Hepatic stellate cell (primary cell): ENCODE results near the gene SFTPA2.
"Not testable (repeated sequence)": the region's sequence is repeated elsewhere in the genome, so short reads cannot be mapped to it uniquely, and the experiment has no call there.

Experiments
- DNase-seq: peaks from one replicate; pipeline ENCODE4 v3.0.0; 2011; ENCODE audit warnings: low spot score

SFTPA2 gene

GRCh38 chr10:79556961-79557360 lies 3.2 kb downstream of the SFTPA2 start:
- not testable (repeated sequence) for DNase-seq

GRCh38 chr10:79555354-79556309 lies 4.6 kb downstream of the SFTPA2 start:
- no peak for DNase-seq

GRCh38 chr10:79552143-79552542 lies 8.1 kb downstream of the SFTPA2 start:
- DNase-seq, result no peak

DNA sequence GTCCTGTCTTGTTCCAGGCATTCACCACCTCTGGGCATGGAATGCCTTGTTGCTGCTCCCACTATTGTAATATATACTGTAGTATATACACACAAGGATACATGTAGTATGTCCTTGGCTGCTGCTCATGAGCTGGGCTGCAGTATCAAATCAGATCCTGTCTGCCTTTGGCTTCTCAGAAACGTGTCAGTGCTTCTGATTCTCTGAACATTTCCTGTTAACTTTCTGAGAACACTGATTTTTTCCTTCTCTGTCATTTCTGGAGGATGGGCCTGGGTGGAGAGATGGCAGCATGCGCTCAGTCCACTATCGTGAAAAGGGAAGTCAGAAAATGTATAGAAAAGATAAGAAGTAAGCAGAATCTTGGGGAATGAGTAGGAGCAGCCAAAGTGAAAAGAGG lies 12.2 kb downstream of the SFTPA2 start:
- no peak for DNase-seq

- not testable (repeated sequence) for DNase-seq
Measured at GRCh38 chr10:79547128-79547527, 13.1 kb downstream of the SFTPA2 start.

DNA sequence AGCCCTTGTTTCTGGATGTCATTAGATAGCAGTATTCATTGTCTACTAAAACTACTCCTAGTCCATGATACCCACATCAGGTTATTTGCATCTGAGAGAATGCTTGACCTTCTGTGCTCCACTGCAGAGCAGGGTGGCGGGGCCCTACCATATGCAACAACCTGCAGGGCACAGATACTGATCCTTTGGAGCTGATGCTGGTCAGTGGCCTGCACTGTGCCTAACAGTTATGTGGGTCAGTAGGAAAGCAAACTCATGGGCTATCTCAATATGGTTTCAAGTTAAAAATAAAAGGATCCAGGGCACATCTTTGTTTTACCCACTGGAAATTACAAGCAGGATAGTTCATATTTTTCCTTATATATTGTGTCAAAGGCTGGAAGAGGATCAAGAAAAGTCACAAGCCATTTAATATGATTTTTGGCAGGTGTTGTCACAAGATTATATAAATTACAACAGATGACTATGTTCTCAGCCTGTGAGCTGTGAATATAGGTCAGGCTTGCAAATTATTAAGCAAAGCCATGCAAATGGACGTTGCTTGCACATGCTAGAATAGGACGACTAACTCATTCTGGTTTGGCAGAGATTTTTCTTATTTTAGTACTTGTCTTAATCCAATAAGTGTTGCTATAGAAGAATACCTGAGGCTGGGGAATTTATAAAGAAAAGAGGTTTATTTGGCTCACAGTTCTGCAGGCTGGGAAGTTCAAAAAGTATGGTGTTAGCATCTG lies 15.1 kb downstream of the SFTPA2 start:
- not testable (repeated sequence) for DNase-seq

DNA sequence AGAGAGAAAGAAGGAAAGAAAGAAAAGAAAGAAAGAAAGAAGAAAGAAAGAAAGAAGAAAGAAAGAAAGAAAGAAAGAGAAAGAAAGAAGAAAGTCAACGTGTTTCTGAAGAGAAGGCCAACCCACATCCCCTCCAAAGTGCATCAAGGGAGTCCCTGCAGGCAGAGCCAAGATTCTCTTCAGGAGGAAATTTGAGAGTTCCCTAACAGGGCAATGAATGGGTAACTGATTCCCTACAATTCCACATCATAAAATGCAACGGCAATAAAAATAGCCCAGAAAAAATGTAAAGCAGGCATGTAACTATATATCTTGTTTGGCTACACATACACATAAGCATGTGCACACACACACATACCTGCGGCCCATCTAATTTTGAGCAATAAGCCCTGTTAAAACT lies 15.8 kb downstream of the SFTPA2 start:
- DNase-seq, result not testable (repeated sequence)

DNA sequence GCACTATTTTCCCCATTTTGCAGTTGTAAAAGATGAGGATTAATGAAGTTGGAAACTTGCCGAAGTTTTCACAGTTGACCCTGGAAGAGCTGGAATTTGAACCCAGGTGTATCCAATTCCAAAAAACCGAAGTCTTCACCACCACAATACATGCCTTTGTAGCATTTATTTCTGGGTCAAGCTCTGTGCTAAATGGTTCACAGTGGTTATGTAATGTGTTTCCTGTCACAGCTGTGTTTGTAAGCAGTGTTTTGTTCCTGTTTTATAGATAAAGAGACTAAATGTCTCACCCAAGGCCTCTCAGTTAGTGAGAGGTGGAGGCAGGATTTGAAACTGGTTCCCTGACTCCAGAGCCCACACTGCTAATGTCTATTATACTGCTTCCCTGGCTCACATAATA lies 17.6 kb downstream of the SFTPA2 start:
- DNase-seq, result no peak

- not testable (repeated sequence) for DNase-seq
Measured at GRCh38 chr10:79540930-79541329, 19.3 kb downstream of the SFTPA2 start.

- DNase-seq, result not testable (repeated sequence)
Measured at GRCh38 chr10:79538311-79538710, 21.9 kb downstream of the SFTPA2 start.

GRCh38 chr10:79533903-79534175 lies 26.4 kb downstream of the SFTPA2 start:
- not testable (repeated sequence) for DNase-seq

GRCh38 chr10:79533142-79533902 lies 26.9 kb downstream of the SFTPA2 start:
- not testable (repeated sequence) for DNase-seq

- not testable (repeated sequence) for DNase-seq
Measured at GRCh38 chr10:79528261-79528660, 31.9 kb downstream of the SFTPA2 start.

- not testable (repeated sequence) for DNase-seq
Measured at GRCh38 chr10:79525049-79525710, 35.0 kb downstream of the SFTPA2 start.

DNA sequence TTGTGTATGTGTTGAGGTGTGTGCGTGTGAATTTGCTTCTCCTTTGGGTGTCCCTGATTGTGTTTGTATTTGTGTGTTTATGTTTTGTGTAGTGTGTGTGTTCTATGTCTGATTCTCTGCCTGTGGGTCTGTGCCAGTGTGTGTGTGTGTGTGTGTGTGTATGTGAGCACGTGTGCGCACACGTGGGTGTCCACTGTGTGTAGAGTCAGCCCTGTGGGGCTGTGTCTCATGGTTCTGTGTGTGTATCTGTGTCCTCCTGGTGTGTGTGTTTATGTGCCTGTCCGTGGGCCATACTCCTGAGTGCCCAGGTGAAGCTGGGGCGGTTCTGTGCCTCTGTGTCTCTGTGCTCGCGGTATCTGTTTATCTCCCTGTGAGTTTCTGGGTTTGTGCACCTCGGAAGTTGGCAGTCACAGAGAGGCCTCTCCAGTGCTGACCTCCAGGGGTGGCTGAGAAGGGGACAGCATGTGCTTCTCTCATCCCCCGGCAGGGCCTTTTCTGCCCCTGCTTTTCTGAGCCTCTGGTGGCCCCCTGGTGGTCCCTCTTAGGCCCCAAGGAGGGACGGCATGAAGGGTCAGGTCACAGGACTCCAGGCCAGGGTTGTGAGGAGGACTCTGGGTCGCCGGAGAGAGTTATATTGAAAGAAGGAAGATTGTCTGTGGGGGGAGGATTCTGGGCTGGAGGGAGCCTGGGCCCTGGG lies 36.9 kb downstream of the SFTPA2 start:
- not testable (repeated sequence) for DNase-seq

GRCh38 chr10:79522464-79522863 lies 37.7 kb downstream of the SFTPA2 start:
- not testable (repeated sequence) for DNase-seq

- DNase-seq, result not testable (repeated sequence)
Measured at GRCh38 chr10:79521751-79522150, 38.5 kb downstream of the SFTPA2 start.

- not testable (repeated sequence) for DNase-seq
Measured at GRCh38 chr10:79517567-79517966, 42.6 kb downstream of the SFTPA2 start.

GRCh38 chr10:79516532-79517205 lies 43.5 kb downstream of the SFTPA2 start:
- DNase-seq, result not testable (repeated sequence)

DNA sequence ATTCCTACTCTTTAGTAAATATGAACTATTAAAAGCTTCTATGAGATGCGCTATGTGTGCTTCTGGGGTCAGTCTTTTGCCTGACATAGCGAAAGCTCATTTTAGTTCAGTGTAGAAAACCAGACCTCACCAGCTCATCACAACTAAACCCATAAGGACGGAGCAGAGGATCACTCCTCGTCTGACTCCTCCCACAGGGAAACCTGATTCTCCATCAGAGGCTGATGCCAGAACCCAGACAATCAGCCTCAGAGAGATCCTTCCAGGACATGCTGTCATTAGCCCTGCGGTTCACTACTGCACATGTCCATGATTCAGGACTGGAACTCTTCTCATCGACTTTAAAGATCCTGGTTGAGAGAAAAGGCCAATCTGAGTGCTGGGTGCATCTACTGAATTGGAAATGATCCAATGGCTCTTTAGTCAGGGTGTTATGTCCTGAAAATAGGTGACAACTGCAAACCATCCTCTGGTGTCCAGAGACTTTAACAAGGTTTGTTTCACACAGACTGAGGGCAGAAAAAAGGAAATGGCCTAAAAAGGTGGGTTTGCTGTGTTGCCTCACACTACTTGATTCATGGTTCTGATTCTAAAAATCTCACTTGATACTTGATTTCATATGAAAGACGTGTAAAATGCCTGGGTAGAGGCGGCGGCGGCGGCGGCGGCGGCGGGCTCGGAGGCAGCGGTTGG lies 48.2 kb downstream of the SFTPA2 start, which contains the start of gene EIF5AL1:
Gene EIF5AL1 (plus strand): TSS at position 643 of the 693 bp plus-strand sequence. CDS start 117 bp downstream, outside the sequence.
- not testable (repeated sequence) for DNase-seq
